ENCODE results near the gene PRSS36. TPM values are rescaled to one million over a fixed set of nuclear protein-coding genes. Genes with fewer than 3 reads are reported as not detected.
A peak's percentile ranks its signal among the peaks of the same experiment; 100 is the strongest.

PRSS36 gene
- polyA plus RNA-seq, 1 experiment = 0.39 TPM

GRCh38 chr16:31109622-31110021, 40.2 kb downstream of the PRSS36 start:
- POLR2A ChIA-PET = no interaction called here
- Histone ChIP-seq H3K36me3 (ENCODE audit: control insufficient read depth, insufficient read depth, low read length) (peaks cover 28% of the 10 kb centered on the region), H3K4me3 (ENCODE audit: low read depth, low read length) (no peak overlapping the region), H3K27me3 (ENCODE audit: control insufficient read depth, insufficient read depth, low read length) (no peaks in the 10 kb centered on the region)
- no peak for DNase-seq (ENCODE audit: low read depth)
- TF ChIP-seq, protein P1, sequence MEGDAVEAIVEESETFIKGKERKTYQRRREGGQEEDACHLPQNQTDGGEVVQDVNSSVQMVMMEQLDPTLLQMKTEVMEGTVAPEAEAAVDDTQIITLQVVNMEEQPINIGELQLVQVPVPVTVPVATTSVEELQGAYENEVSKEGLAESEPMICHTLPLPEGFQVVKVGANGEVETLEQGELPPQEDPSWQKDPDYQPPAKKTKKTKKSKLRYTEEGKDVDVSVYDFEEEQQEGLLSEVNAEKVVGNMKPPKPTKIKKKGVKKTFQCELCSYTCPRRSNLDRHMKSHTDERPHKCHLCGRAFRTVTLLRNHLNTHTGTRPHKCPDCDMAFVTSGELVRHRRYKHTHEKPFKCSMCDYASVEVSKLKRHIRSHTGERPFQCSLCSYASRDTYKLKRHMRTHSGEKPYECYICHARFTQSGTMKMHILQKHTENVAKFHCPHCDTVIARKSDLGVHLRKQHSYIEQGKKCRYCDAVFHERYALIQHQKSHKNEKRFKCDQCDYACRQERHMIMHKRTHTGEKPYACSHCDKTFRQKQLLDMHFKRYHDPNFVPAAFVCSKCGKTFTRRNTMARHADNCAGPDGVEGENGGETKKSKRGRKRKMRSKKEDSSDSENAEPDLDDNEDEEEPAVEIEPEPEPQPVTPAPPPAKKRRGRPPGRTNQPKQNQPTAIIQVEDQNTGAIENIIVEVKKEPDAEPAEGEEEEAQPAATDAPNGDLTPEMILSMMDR (IDR thresholded peaks at IDR 0.05; ENCODE audit: insufficient read depth, low read depth, low read length) = no peak
- CTCF ChIA-PET = interaction anchor here (0.6 kb wide), 1 partner anchor 124 kb away, joined by 3 read pairs; no protein-coding TSS in a partner anchor

DNA sequence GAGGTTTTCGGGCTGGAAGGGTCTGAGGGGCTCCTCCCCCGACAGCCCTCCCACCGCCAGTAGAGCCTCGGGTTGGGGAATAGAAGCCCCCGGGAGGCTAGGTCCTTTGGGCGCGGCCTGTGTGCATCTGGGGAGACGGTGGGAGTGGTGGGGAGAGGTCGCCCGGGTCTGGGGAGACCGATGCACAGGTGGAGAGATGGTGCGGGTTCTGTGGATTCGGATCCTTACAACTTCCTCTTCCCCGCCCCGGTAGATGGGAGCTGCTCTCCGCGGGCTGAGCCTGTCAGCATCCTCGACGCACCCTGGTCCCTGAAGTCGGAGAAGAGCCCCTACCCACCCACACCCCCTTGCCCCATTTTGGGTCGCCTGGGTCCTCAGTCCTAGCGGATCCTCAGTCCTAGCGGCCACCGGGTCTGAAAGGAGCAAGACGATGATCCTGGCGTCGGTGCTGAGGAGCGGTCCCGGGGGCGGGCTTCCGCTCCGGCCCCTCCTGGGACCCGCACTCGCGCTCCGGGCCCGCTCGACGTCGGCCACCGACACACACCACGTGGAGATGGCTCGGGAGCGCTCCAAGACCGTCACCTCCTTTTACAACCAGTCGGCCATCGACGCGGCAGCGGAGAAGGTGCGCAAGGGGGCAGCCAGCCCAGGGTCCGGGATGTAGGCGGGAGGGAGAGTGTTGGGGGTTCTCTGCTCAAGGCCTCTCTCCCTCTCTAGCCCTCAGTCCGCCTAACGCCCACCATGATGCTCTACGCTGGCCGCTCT, 40.9 kb downstream of the PRSS36 start:
- POLR2A ChIA-PET = no interaction called here
- DNase-seq (ENCODE audit: low read depth) = no peak
- peak overlapping the region; percentile 95 for H3K4me3 ChIP-seq (ENCODE audit: low read depth, low read length)
- TF ChIP-seq, protein P1 (IDR thresholded peaks at IDR 0.05; ENCODE audit: insufficient read depth, low read depth, low read length) = no peak
- H3K27me3 ChIP-seq (ENCODE audit: control insufficient read depth, insufficient read depth, low read length) = no peaks in the 10 kb centered on the region
- peaks cover 28% of the 10 kb centered on the region for H3K36me3 ChIP-seq (ENCODE audit: control insufficient read depth, insufficient read depth, low read length)
- CTCF ChIA-PET = interaction anchor here (0.6 kb wide), 1 partner anchor 106 kb away, joined by 3 read pairs; no protein-coding TSS in a partner anchor

DNA sequence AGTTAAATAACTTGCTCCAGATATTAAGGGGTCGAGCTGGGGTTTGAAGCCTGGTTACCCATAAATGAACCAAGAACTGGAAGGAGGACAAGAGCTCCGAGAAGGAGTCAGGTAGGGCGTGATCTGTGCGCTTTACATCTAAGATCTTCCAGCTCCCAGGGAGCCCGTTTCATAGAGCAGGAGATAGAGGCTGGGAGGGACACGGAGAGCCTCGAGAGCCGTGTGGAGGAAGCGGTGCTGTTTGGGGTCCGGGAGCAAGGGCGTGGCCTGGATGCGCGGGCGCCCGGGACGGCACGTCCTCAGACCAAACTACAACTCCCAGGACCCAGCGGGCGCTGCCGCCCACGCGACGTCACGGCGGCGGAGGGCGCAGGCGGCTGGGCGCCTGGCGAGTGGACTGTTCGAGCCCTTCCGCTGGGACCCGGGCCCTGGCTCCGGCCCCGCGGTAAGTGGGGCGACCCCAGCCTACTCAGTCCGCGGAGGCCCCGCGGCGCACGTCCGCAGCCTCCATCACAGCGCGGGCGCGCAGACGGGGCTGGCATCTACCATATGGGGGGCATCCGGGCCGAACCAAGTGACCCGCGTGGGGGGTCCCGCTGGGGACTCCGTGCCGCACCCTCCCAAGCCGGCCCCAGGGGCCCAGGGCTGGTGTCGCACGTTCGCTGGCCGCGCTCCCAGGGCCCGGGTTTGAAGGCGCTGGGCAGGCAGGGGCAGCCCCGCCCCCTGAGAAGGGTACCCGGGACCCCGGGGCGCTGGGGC, 41.7 kb downstream of the PRSS36 start, which contains the start of gene BCKDK:
BCKDK (plus strand) TSS at position 352 of the 759 bp plus-strand sequence. CDS start 838 bp downstream, outside the sequence.
- H3K36me3 ChIP-seq (ENCODE audit: control insufficient read depth, insufficient read depth, low read length) = peaks cover 28% of the 10 kb centered on the region
- CTCF ChIA-PET = interaction anchor here (0.9 kb wide), 2 partner anchors 34 kb away, joined by 3 to 4 read pairs; partner anchors contain the start of genes ZNF646 and ZNF668
- no peaks in the 10 kb centered on the region for H3K27me3 ChIP-seq (ENCODE audit: control insufficient read depth, insufficient read depth, low read length)
- POLR2A ChIA-PET = interaction anchor here (0.6 kb wide), 1 partner anchor 9 kb away, joined by 3 read pairs; the partner anchor contains the start of gene KAT8
- TF ChIP-seq, protein P1 (IDR thresholded peaks at IDR 0.05; ENCODE audit: insufficient read depth, low read depth, low read length) = no peak
- DNase-seq (ENCODE audit: low read depth) = no peak
- peak within 1 kb of the TSS; percentile 95 for H3K4me3 ChIP-seq (ENCODE audit: low read depth, low read length)

DNA sequence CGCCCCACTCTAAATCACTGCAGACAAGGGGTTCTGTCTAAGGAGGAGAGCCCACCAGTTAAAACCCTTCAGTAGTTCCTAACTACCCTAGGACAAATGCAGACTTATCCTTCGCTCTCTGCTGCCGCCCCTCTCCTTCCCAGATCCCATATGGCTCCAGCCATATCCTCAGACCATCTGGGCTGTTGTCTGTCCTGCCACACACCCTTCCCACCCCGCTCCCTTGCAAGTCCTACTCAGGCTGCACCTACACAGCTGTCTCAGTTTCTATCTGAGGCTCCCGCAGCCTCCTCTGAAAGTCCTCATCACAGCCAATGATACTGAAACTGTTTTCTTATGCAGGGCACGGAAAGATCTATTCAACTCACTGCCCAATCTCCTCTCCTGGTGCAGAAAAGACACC, 42.4 kb downstream of the PRSS36 start:
- no peaks in the 10 kb centered on the region for H3K27me3 ChIP-seq (ENCODE audit: control insufficient read depth, insufficient read depth, low read length)
- TF ChIP-seq, protein P1 (IDR thresholded peaks at IDR 0.05; ENCODE audit: insufficient read depth, low read depth, low read length) = no peak
- peaks cover 24% of the 10 kb centered on the region for H3K36me3 ChIP-seq (ENCODE audit: control insufficient read depth, insufficient read depth, low read length)
- DNase-seq (ENCODE audit: low read depth) = no peak
- ChIA-PET POLR2A (interaction anchor here (0.6 kb wide), 1 partner anchor 10 kb away, joined by 3 read pairs; the partner anchor contains the start of gene KAT8), CTCF (interaction anchor here (0.7 to 0.9 kb wide), 3 partner anchors 34 to 89 kb away, joined by 3 to 4 read pairs (median 3); partner anchors contain the start of genes ZNF646 and ZNF668)
- H3K4me3 ChIP-seq (ENCODE audit: low read depth, low read length) = no peak overlapping the region
